ENCODE results near the gene PRR3. TPM values are rescaled to one million over a fixed set of nuclear protein-coding genes. Genes with fewer than 3 reads are reported as not detected.

Gene PRR3
- total RNA-seq, 4 donors from 2014 or later, result 3.5 to 21.6 (median 7.9) TPM

DNA sequence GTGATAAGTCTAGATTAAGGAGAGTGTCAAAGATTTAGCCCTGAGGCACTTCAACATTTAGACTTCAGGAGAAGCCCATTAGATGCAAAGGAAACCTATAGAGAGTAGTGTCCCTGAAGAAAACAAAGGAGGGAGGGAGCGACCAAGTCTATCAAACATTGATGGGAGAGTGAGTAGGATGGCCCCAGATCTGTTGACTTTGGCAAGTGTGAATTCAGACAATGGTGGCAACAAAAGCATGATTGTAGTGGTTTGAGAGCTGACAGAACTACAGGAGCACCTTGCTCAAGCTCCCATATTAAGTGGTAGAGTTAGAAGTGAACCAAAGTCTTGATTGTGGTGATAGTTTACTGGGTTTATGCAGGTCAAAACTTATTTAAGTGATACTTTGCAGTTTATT is 13.2 kb downstream of the PRR3 start:
- no peak for ATAC-seq
- H3K36me3 ChIP-seq, result peaks cover 0 to 4% of the 10 kb centered on the region in 2 donors
- peaks cover 5 to 51% (median 17%) of the 10 kb centered on the region in 3 donors for H3K4me1 ChIP-seq
- 69 to 83% methylated on average over 1 of the region's 1 CpG for WGBS, 2 donors (ENCODE audit: low coverage in 1 of 2)
- TF ChIP-seq POLR2AphosphoS5 (IDR thresholded peaks at IDR 0.05) (no peak), EP300 (IDR thresholded peaks at IDR 0.05) (no peak), POLR2A (IDR thresholded peaks at IDR 0.05) (no peak)
- TF ChIP-seq, protein P1, sequence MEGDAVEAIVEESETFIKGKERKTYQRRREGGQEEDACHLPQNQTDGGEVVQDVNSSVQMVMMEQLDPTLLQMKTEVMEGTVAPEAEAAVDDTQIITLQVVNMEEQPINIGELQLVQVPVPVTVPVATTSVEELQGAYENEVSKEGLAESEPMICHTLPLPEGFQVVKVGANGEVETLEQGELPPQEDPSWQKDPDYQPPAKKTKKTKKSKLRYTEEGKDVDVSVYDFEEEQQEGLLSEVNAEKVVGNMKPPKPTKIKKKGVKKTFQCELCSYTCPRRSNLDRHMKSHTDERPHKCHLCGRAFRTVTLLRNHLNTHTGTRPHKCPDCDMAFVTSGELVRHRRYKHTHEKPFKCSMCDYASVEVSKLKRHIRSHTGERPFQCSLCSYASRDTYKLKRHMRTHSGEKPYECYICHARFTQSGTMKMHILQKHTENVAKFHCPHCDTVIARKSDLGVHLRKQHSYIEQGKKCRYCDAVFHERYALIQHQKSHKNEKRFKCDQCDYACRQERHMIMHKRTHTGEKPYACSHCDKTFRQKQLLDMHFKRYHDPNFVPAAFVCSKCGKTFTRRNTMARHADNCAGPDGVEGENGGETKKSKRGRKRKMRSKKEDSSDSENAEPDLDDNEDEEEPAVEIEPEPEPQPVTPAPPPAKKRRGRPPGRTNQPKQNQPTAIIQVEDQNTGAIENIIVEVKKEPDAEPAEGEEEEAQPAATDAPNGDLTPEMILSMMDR (IDR thresholded peaks at IDR 0.05), result no peak
- no peaks in the 10 kb centered on the region for H3K27me3 ChIP-seq
- H3K27ac ChIP-seq, result peak overlapping the region in 3 of 4 donors; percentile 85 to 92 (median 87)
- peak overlapping the region; percentile 52 to 69 for H3K4me3 ChIP-seq
- no peaks in the 10 kb centered on the region for H3K9me3 ChIP-seq

DNA sequence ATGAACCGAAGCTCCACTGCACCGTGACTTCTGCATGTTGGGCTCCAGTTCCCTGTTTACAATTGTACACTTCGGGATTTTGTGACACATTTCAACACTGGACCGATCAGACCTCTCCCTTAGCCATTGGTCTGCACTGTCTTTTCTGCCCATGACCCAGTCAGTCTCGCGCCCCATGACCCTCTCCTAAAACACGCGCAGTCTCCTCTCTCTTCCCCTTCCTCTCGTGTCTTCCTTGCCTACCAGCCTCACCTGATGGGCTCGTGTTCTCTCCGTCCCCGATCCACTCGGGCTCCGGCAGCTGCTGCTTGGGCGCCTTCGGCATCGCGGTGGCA is 13.6 kb downstream of the PRR3 start:
- Histone ChIP-seq H3K4me1 (peaks cover 5 to 55% (median 17%) of the 10 kb centered on the region in 3 donors), H3K9me3 (no peaks in the 10 kb centered on the region), H3K4me3 (peak overlapping the region; percentile 52 to 69), H3K36me3 (peaks cover 0 to 8% of the 10 kb centered on the region in 2 donors), H3K27ac (peak overlapping the region; percentile 81 to 92 (median 86)), H3K27me3 (no peaks in the 10 kb centered on the region)
- ATAC-seq, result peak; percentile 28
- 1 to 3% methylated on average over 4 to 15 of the region's 18 CpGs for WGBS, 2 donors (ENCODE audit: low coverage in 1 of 2)
- TF ChIP-seq EP300 (IDR thresholded peaks at IDR 0.05) (no peak), POLR2A (IDR thresholded peaks at IDR 0.05) (no peak), POLR2AphosphoS5 (IDR thresholded peaks at IDR 0.05) (no peak)
- TF ChIP-seq, protein P1 (IDR thresholded peaks at IDR 0.05), result no peak

DNA sequence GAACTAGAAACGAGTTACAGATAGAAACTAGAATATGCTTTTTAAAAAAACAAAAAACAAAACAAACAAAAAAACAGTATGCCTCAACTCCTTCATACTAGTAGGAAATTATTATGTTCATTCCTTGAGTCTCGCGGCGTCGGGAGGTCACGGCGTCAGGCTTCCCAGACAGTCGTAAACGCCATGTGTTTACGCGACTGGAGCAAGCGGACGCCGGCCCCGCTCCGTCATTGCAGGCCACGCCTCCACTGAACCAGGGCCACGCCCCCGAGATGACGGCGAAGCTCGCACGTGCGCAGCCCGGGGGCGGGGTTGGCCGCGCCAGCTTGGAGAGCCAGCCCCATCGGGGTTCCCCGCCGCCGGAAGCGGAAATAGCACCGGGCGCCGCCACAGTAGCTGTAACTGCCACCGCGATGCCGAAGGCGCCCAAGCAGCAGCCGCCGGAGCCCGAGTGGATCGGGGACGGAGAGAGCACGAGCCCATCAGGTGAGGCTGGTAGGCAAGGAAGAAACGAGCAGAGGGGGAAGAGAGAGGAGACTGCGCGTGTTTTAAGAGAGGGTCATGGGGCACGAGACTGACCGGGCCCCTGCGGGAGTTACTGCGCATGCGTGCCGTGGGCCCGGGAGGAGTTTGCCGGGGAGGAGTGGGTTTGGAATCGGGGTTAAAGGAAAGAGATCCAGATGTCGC is 14.1 kb downstream of the PRR3 start, which contains the start of gene ABCF1:
Gene ABCF1 (plus strand): TSS at position 368 of the 687 bp plus-strand sequence. CDS start 46 bp downstream, at position 414.
- peak; percentile 99 for ATAC-seq
- peaks cover 5 to 58% (median 17%) of the 10 kb centered on the region in 3 donors for H3K4me1 ChIP-seq
- peak within 1 kb of the TSS; percentile 52 to 69 for H3K4me3 ChIP-seq
- H3K27me3 ChIP-seq, result no peaks in the 10 kb centered on the region
- no peaks in the 10 kb centered on the region for H3K9me3 ChIP-seq
- WGBS, 2 donors (ENCODE audit: low coverage in 1 of 2), result 0% methylated on average over 12 to 45 of the region's 59 CpGs
- H3K27ac ChIP-seq, result peak within 1 kb of the TSS; percentile 81 to 92 (median 86)
- TF ChIP-seq EP300 (IDR thresholded peaks at IDR 0.05) (no peak), POLR2AphosphoS5 (IDR thresholded peaks at IDR 0.05) (peak; percentile 82), POLR2A (IDR thresholded peaks at IDR 0.05) (peak; percentile 56 to 58)
- TF ChIP-seq, protein P1 (IDR thresholded peaks at IDR 0.05), result no peak
- H3K36me3 ChIP-seq, result peaks cover 0 to 10% of the 10 kb centered on the region in 2 donors

DNA sequence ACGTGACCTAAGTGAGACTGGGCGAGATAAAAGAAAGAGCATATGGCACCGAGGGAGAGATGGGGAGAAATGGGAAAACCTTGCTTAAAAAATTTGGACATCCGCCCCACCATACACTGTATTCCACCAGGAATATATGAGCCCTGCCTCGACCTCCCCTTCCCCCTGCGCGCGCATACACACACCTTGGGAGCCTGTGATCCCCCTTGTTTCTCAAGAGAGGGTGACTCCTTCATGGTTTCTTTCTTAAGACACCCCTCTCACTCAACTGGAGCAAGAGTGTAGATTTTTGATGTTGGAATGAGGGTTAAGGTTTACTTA is 14.6 kb downstream of the PRR3 start:
- 0% methylated on average over 7 to 8 of the region's 8 CpGs for WGBS, 2 donors (ENCODE audit: low coverage in 1 of 2)
- no peak for ATAC-seq
- TF ChIP-seq, protein P1 (IDR thresholded peaks at IDR 0.05), result no peak
- no peak for TF ChIP-seq POLR2A (IDR thresholded peaks at IDR 0.05)
- TF ChIP-seq EP300 (IDR thresholded peaks at IDR 0.05), result no peak
- TF ChIP-seq POLR2AphosphoS5 (IDR thresholded peaks at IDR 0.05), result no peak
- Histone ChIP-seq H3K36me3 (peaks cover 0 to 15% of the 10 kb centered on the region in 2 donors), H3K4me1 (peaks cover 5 to 58% (median 17%) of the 10 kb centered on the region in 3 donors), H3K4me3 (peak overlapping the region; percentile 52 to 69), H3K27me3 (no peaks in the 10 kb centered on the region), H3K9me3 (no peaks in the 10 kb centered on the region), H3K27ac (peak overlapping the region; percentile 58 to 92 (median 86))

DNA sequence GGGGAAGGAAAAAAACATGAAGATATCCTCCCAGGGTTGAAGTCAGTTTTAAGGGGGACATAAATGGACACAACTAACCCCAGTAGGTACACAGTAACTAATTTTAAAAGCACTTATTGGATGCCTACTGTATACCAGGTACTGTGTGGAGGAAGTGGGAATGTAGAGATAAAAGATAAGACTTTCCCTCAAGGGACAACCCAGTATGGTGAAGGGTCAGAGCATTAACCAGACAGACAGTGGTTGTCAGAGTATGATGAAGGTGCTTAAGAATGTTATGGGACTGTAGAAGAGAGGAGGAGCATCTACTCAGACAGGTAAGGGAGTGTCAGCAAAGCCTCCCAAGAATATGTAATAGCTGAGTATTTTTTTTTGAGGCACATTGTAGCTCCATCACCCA is 15.1 kb downstream of the PRR3 start:
- H3K27me3 ChIP-seq, result no peaks in the 10 kb centered on the region
- peaks cover 0 to 19% of the 10 kb centered on the region in 2 donors for H3K36me3 ChIP-seq
- TF ChIP-seq POLR2A (IDR thresholded peaks at IDR 0.05) (no peak), POLR2AphosphoS5 (IDR thresholded peaks at IDR 0.05) (no peak), EP300 (IDR thresholded peaks at IDR 0.05) (no peak)
- TF ChIP-seq, protein P1 (IDR thresholded peaks at IDR 0.05), result no peak
- H3K9me3 ChIP-seq, result no peaks in the 10 kb centered on the region
- H3K4me3 ChIP-seq, result peak overlapping the region; percentile 52 to 69
- H3K4me1 ChIP-seq, result peaks cover 5 to 58% (median 17%) of the 10 kb centered on the region in 3 donors
- no peak for ATAC-seq
- H3K27ac ChIP-seq, result peak overlapping the region; percentile 58 to 92 (median 86)

Data from gastroesophageal sphincter (tissue), 4 donors.